Activated CD4-positive, CD25-positive, alpha-beta regulatory T cell (primary cell): ENCODE data around the gene COPS9.

Experiments
- DNase-seq, 4 experiments: peaks; one replicate each; lab custom pipeline; 2025; lab: John Stamatoyannopoulos, UW

The COPS9 gene

DNA sequence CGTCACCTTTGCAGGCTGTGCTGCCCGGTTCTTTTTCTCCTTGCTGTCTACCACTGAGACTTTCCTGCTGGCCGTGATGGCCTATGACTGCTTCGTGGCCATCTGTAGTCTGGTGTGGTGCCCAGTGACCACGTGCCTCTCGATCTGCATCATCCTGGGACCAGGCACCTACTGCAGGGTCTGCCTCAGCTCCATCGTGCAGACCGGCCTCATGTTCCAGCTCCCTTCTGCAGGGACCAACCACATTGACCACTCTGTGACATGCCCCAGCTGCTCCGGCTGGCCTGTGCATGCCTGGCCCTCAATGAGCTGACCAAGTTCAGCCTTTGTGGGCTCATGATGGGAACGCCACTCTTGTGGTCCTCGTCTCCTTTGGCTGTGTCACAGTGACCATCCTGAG lies 26.7 kb downstream of the COPS9 start:
- DNase-seq = no peak

DNA sequence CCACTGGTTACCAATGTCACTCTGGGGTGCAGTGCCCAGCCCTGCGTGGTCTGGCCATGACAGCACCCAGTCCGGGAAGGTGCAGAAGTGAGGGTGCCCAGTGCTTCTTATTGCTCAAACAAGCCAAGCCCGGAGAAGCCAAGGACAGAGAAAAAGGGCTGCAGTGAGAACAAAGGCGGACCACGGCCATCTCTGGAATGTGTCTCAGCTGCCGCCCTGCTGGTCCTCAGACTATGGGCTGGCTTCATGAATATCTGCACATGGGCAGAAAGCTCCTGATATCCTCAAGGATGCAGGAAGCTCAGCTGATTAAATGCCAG lies 28.7 kb downstream of the COPS9 start:
- no peak for DNase-seq

DNA sequence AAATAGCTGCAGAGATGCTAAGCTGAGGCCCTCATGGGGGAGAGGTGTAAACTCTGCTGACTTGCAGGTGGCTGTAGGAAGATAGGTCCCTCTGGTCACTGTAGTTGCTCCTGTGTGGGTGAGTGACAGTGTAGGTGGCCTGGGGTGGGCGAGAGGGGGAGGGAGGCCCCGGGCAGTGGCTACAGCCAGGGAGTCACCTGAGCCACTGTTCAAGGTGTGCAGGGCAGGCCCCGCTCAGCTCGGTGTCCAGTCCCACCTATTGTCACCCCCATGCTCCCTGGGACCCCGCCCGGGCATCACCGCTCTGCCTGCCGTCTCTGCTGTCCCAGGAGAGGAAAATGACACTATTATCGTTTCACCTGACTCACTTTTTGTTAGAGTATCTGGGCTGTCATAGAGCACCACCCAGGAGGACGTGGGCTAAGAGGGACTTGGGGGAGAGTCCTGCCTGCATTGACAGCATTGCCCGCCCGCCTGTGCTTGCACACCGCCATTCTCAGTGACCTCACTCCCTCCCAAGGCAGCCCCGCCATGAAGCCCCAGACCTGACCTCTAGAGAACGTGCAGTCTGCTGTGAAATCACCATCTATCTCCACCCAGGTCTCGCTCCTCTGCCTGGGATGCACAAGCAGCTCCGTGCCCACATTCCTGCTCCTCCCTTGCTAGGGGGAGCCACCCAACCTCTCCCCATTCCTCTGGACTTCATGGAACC lies 29.2 kb downstream of the COPS9 start:
- no peak for DNase-seq

DNA sequence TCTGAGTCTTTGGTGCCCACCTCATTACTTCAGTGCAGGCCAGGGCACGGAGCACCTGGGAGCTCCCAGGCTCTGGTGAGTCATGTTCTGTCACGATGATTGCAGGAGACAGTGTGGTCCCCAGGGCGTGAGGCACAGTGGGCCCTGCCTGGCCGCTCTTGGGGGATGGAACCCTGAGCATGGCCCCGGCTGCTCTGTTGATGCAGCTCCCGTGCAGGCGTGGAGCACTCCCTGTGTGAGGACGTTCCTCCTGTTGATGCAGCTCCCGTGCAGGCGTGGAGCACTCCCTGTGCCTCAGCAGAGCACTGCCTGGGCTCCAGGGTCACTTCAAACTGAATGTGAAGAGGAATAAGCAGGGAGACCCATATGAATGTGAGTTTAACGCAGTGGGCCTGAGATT lies 30.1 kb downstream of the COPS9 start:
- no peak for DNase-seq

- DNase-seq = no peak
Observed at GRCh38 chr2:240103136-240103535, 33.0 kb downstream of the COPS9 start.

GRCh38 chr2:240098349-240098748 lies 37.8 kb downstream of the COPS9 start:
- no peak for DNase-seq

DNA sequence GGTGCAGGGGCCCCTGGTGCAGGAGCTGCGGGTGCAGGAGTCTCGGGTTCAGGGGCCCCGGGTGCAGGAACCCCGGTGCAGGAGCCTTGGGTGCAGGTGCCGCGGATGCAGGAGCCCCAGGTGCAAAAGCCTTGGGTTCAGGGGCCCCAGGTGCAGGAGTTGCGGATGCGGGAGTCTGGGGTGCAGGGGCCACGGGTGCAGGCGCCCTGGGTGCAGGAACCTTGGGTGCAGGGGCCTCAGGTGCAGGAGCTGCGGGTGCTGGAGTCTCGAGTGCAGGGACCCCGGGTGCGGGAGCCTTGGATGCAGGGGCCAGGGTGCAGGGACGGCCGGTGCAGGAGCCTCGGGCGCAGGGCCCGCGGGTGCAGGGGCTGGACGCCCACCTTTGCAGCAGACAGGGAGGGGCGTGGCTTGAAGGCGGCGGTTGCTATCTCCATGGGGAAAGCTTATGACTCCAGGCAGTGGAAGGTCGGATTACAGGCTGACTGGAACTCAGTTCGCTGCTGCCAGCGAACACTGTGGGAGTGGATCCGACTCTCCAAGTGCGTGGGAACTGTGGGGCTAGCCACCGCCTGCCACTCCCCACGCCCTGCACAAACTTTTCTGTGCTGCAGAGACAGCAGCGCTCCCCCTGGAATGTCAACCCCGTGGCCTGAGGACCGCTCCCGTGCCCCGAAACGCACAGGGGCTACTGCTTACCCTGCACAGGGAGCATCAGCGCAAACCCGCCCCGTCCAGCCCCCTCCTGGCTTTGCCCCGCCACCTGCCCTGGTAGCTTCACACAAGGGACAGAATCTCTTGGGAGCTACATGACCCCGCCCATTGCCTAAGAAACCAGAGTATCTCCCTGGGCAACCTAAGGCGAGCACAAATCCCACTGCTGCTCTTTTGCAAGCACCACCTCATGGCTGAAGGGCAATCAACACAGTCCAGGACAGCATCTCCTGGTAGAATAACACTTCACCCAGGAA lies 40.3 kb downstream of the COPS9 start:
- no peak for DNase-seq

- no peak for DNase-seq
Observed at GRCh38 chr2:240089306-240089705, 46.8 kb downstream of the COPS9 start.

DNA sequence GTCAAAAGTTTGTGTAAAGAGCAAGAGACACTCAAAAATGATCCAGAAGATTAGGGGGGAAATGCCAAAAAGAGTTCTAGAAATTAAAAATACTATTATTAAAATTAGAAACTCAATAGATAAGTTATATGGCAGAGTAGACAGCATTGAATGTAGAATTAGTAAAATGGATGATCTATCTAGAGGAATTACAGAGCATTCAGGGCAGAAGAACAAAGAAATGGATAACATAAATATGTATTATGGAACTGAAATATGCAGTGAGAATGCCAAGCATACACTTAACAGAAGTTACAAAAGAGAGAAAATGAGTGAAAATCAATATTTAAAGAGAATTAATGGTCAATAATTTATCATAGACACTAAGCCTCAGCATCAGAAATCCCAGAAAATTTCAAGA lies 49.5 kb downstream of the COPS9 start:
- DNase-seq = no peak
